Tibial nerve (tissue), 4 donors: ENCODE data around the gene CCBE1. TPM values are rescaled to one million over a fixed set of nuclear protein-coding genes. Genes with fewer than 3 reads are reported as not detected.
"Not testable (repeated sequence)": the region's sequence is repeated elsewhere in the genome, so short reads cannot be mapped to it uniquely, and the experiment has no call there.

ENCODE experiments used
- DNase-seq, 2 donors: peaks; one replicate each; pipeline ENCODE4 v3.0.0-alpha.2; 2019; ENCODE audit warnings: low spot score in 2 of 2
- H3K27ac ChIP-seq, 4 donors: fragments of 200-600 bp; sonication (generic) in 3 of 4; one replicate each; pipeline ENCODE4 v1.5.1; 2017 to 2019; ENCODE audit warnings: mild to moderate bottlenecking in 1 of 4
- H3K27me3 ChIP-seq, 2 donors: fragments of 200-600 bp; sonication (generic) in 1 of 2; one replicate each; pipeline versions ENCODE4 v1.5.1 to v1.6.0; 2017 to 2019
- H3K36me3 ChIP-seq, 3 donors: fragments of 200-600 bp; sonication (generic); one replicate each; pipeline ENCODE4 v1.5.1; 2018 to 2019
- H3K4me1 ChIP-seq, 4 donors: fragments of 200-600 bp; sonication (generic) in 3 of 4; one replicate each; pipeline ENCODE4 v1.5.1; 2017 to 2019
- H3K4me3 ChIP-seq, 4 donors: fragments of 200-600 bp; sonication (generic) in 3 of 4; one replicate each; pipeline ENCODE4 v1.5.1; 2017 to 2019; ENCODE audit warnings: mild to moderate bottlenecking in 1 of 4, moderate library complexity in 1 of 4
- H3K9me3 ChIP-seq, 4 donors: fragments of 200-600 bp; sonication (generic) in 3 of 4; one replicate each; pipeline ENCODE4 v1.5.1; 2017 to 2019
- CTCF ChIP-seq, 5 experiments: fragments of 200-600 bp in 3 of 5; fragments of 450-650 bp in 2 of 5; sonication (generic) in 3 of 5; IDR thresholded peaks; one replicate each; pipeline ENCODE4 v1.5.1; 2016 to 2019; ENCODE audit warnings: antibody characterized with exemption in 5 of 5, mild to moderate bottlenecking in 3 of 5, moderate library complexity in 2 of 5
- EP300 ChIP-seq, 2 donors: sonication (generic); formaldehyde crosslinking; IDR thresholded peaks; one replicate each; pipeline ENCODE4 v1.6.1; 2017; ENCODE audit warnings: antibody characterized with exemption in 2 of 2, mild to moderate bottlenecking in 1 of 2
- POLR2A ChIP-seq, 2 donors: fragments of 450-650 bp; IDR thresholded peaks; one replicate each; pipeline ENCODE4 v1.6.1; 2017; ENCODE audit warnings: antibody characterized with exemption in 2 of 2, mild to moderate bottlenecking in 2 of 2, moderate library complexity in 2 of 2
- WGBS, 2 donors: methylation state at CpG; one replicate each; pipeline ENCODE4 v1.1.5; 2018; 5-methylcytosine and 5-hydroxymethylcytosine counted together
- total RNA-seq, 4 donors: library from RNA; depleted of rRNA; stranded (reverse); fragments of >200 nt; gene quantifications; one replicate each; pipeline ENCODE4 v1.1.0, GENCODE V29; 2016

Gene CCBE1
- total RNA-seq, 4 donors from 2014 or later = 0.30 to 3.9 (median 1.3) TPM

DNA sequence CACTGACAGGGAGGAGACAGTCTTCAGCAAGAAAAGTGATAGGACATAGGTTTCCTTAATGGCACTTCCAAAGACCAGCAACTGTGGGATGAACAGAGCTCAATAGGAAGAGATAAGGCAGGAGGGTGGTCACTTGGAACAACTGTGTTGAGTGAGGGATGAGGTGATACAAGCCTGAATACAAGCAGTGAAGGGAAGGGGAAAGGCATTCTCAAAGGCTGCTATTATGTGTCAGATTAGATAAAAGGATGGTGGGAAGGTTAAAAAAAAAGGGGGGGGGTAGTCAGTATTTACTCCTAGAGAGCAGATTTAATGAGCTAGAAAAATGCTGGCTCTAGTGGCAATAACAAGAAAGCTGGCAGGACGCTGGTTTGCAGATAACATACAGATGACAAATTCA is 25.7 kb downstream of the CCBE1 start:
- no peaks in the 10 kb centered on the region for H3K27me3 ChIP-seq
- H3K36me3 ChIP-seq = no peaks in the 10 kb centered on the region
- no peak overlapping the region for H3K27ac ChIP-seq
- 67 to 89% methylated on average over 1 of the region's 1 CpG for WGBS, 2 donors
- no peak for DNase-seq
- TF ChIP-seq CTCF (IDR thresholded peaks at IDR 0.05) = no peak
- TF ChIP-seq POLR2A (IDR thresholded peaks at IDR 0.05) = no peak
- no peak for TF ChIP-seq EP300 (IDR thresholded peaks at IDR 0.05)
- H3K4me3 ChIP-seq = no peak overlapping the region
- no peaks in the 10 kb centered on the region for H3K9me3 ChIP-seq
- H3K4me1 ChIP-seq = no peaks in the 10 kb centered on the region

GRCh38 chr18:59669872-59670657 is 27.2 kb downstream of the CCBE1 start:
- Histone ChIP-seq H3K27me3 (no peaks in the 10 kb centered on the region), H3K9me3 (no peaks in the 10 kb centered on the region), H3K4me3 (no peak overlapping the region), H3K36me3 (no peaks in the 10 kb centered on the region), H3K27ac (no peak overlapping the region), H3K4me1 (no peaks in the 10 kb centered on the region)
- DNase-seq = no peak
- no peak for TF ChIP-seq CTCF (IDR thresholded peaks at IDR 0.05)
- TF ChIP-seq POLR2A (IDR thresholded peaks at IDR 0.05) = no peak
- WGBS, 2 donors = 79 to 82% methylated on average over 6 of the region's 6 CpGs

DNA sequence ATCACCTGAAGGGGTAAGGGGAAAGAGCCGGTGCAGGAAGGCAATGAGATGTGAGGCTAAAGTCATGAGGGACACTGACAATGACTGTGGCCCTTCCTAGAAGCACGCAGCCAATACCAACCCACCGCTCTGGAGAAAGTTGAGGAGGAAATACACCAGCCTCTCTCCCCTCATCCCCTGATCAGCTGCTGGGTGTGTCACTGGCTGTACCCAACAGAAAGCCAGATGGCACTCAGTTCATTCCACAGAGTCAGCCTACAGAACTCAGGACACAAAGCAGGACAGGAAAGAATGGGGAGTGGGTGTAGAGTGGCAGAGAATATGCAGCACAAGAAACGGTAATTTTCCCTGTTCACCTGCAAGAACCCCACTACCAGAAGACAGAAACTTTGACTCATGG is 29.7 kb downstream of the CCBE1 start:
- WGBS, 2 donors = 71 to 89% methylated on average over 4 of the region's 4 CpGs

GRCh38 chr18:59666007-59666402 is 31.2 kb downstream of the CCBE1 start:
- not testable (repeated sequence) for H3K4me1 ChIP-seq, DNase-seq, H3K36me3 ChIP-seq, H3K9me3 ChIP-seq, H3K27me3 ChIP-seq, H3K4me3 ChIP-seq, H3K27ac ChIP-seq
- 76 to 79% methylated on average over 9 of the region's 9 CpGs for WGBS, 2 donors

More for the DNA sequence above, 29.7 kb downstream of the CCBE1 start:
- Histone ChIP-seq H3K9me3 (no peaks in the 10 kb centered on the region), H3K27ac (no peak overlapping the region), H3K36me3 (no peaks in the 10 kb centered on the region), H3K27me3 (no peaks in the 10 kb centered on the region), H3K4me3 (no peak overlapping the region), H3K4me1 (no peaks in the 10 kb centered on the region)
- TF ChIP-seq POLR2A (IDR thresholded peaks at IDR 0.05) (no peak), EP300 (IDR thresholded peaks at IDR 0.05) (no peak), CTCF (IDR thresholded peaks at IDR 0.05) (no peak)
- no peak for DNase-seq

DNA sequence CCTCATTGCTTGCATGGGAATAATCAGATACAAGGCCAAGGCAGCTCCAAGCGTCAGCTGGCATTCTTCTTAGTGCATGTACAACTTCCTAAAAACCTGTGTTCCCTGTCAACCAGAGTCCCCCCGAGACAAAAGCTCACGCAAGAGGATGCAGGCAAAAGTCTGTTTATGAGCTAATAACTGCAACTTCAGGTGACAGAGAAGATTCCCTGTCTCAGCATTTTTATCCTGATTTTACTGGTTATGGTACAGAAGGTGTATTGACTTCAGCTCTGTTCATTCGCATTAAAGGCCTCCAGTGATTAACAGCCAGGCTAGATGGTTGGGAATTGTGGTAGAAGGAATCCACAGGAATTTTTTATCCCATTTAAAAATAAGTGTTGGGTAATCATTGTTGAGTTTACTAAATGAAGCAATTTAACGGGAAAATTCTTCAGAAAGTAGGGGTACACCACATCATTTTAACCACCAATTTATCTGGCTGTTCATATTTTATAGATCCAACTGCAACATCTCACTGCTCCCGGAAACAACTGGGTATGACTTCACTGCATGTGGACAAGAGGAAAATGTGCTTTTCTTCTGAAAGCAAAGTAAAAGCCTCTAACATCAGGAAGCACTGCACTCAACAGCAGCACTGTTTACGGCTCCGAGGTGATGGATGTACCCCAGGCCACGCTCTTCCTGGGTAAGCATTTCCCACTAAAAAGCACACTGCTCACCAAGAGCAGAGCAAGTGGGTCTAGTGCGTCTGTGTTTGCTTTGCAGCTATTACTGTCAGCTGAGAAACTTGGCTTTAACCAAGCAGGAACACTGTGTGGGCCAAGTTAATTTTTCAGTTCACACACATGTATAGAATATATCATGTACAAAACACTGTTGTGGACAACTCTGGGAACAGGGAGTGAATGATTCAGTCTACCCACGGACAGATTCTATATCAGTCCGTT is 31.9 kb downstream of the CCBE1 start:
- WGBS, 2 donors = 64 to 70% methylated on average over 12 of the region's 12 CpGs
- Histone ChIP-seq H3K4me3 (no peak overlapping the region), H3K27ac (no peak overlapping the region), H3K27me3 (no peaks in the 10 kb centered on the region), H3K36me3 (no peaks in the 10 kb centered on the region), H3K9me3 (no peaks in the 10 kb centered on the region), H3K4me1 (no peaks in the 10 kb centered on the region)
- TF ChIP-seq EP300 (IDR thresholded peaks at IDR 0.05) (no peak), CTCF (IDR thresholded peaks at IDR 0.05) (no peak), POLR2A (IDR thresholded peaks at IDR 0.05) (no peak)
- no peak for DNase-seq
